HG02884 (cell line): ENCODE results near the gene LETM1.
"Not testable (repeated sequence)": the region's sequence is repeated elsewhere in the genome, so short reads cannot be mapped to it uniquely, and the experiment has no call there.

ENCODE experiments used
- ATAC-seq: cut with Tn5 transposase; IDR thresholded peaks from one replicate; pipeline ENCODE4 v1.9.1; 2021; ENCODE audit warnings: mild to moderate bottlenecking, moderate library complexity; ENCODE audit not compliant: unreplicated experiment

Gene LETM1

GRCh38 chr4:1852904-1853623 lies 2.9 kb downstream of the LETM1 start:
- ATAC-seq: no peak

- ATAC-seq: no peak
Observed at GRCh38 chr4:1851575-1852410, 4.2 kb downstream of the LETM1 start.

- no peak for ATAC-seq
Observed at GRCh38 chr4:1851160-1851559, 4.8 kb downstream of the LETM1 start.

- ATAC-seq: no peak
Observed at GRCh38 chr4:1850276-1850675, 5.7 kb downstream of the LETM1 start.

- ATAC-seq: no peak
Observed at GRCh38 chr4:1846580-1846979, 9.4 kb downstream of the LETM1 start.

- not testable (repeated sequence) for ATAC-seq
Observed at GRCh38 chr4:1844618-1845017, 11.3 kb downstream of the LETM1 start.

- ATAC-seq: no peak
Observed at GRCh38 chr4:1843852-1844251, 12.1 kb downstream of the LETM1 start.

GRCh38 chr4:1842993-1843448 lies 12.9 kb downstream of the LETM1 start:
- no peak for ATAC-seq

GRCh38 chr4:1842339-1842895 lies 13.5 kb downstream of the LETM1 start:
- ATAC-seq: no peak

- ATAC-seq: no peak
Observed at GRCh38 chr4:1841887-1842210, 14.1 kb downstream of the LETM1 start.

GRCh38 chr4:1841201-1841886 lies 14.6 kb downstream of the LETM1 start:
- no peak for ATAC-seq

- no peak for ATAC-seq
Observed at GRCh38 chr4:1839282-1839681, 16.7 kb downstream of the LETM1 start.

GRCh38 chr4:1837069-1837468 lies 18.9 kb downstream of the LETM1 start:
- ATAC-seq: no peak

GRCh38 chr4:1836650-1837049 lies 19.3 kb downstream of the LETM1 start:
- ATAC-seq: no peak

- not testable (repeated sequence) for ATAC-seq
Observed at GRCh38 chr4:1835836-1836235, 20.1 kb downstream of the LETM1 start.

- peak; percentile 65 for ATAC-seq
Observed at GRCh38 chr4:1834047-1834775, 21.7 kb downstream of the LETM1 start.

GRCh38 chr4:1833307-1834046 lies 22.5 kb downstream of the LETM1 start:
- peak; percentile 20 for ATAC-seq

GRCh38 chr4:1832690-1833089 lies 23.3 kb downstream of the LETM1 start:
- no peak for ATAC-seq

GRCh38 chr4:1831331-1831730 lies 24.6 kb downstream of the LETM1 start:
- ATAC-seq: no peak

GRCh38 chr4:1830642-1831228 lies 25.2 kb downstream of the LETM1 start:
- no peak for ATAC-seq
